ENCODE measurements around the gene HEATR3.

Gene HEATR3

GRCh38 chr16:50058091-50058771, 7.5 kb upstream of the HEATR3 start:
- DNase-seq (ENCODE audit: low read depth in 2 of 2): no peak

GRCh38 chr16:50059111-50059510, 6.7 kb upstream of the HEATR3 start:
- no peak for DNase-seq (ENCODE audit: low read depth in 2 of 2)

- DNase-seq (ENCODE audit: low read depth in 2 of 2): no peak
Measured at GRCh38 chr16:50059669-50060068, 6.1 kb upstream of the HEATR3 start.

- DNase-seq (ENCODE audit: low read depth in 2 of 2): no peak
Measured at GRCh38 chr16:50061326-50061725, 4.4 kb upstream of the HEATR3 start.

- DNase-seq (ENCODE audit: low read depth in 2 of 2): no peak
Measured at GRCh38 chr16:50065241-50065623, 538 bp upstream of the HEATR3 start.

GRCh38 chr16:50066482-50067289, 916 bp downstream of the HEATR3 start:
- DNase-seq (ENCODE audit: low read depth in 2 of 2): no peak

- no peak for DNase-seq (ENCODE audit: low read depth in 2 of 2)
Measured at GRCh38 chr16:50067290-50067853, 1.6 kb downstream of the HEATR3 start.

GRCh38 chr16:50068550-50068949, 2.8 kb downstream of the HEATR3 start:
- no peak for DNase-seq (ENCODE audit: low read depth in 2 of 2)

GRCh38 chr16:50069060-50069459, 3.3 kb downstream of the HEATR3 start:
- DNase-seq (ENCODE audit: low read depth in 2 of 2): no peak

- no peak for DNase-seq (ENCODE audit: low read depth in 2 of 2)
Measured at GRCh38 chr16:50071075-50071671, 5.4 kb downstream of the HEATR3 start.

GRCh38 chr16:50072730-50073129, 7.0 kb downstream of the HEATR3 start:
- DNase-seq (ENCODE audit: low read depth in 2 of 2): no peak

GRCh38 chr16:50079397-50080140, 13.8 kb downstream of the HEATR3 start:
- DNase-seq (ENCODE audit: low read depth in 2 of 2): no peak

- DNase-seq (ENCODE audit: low read depth in 2 of 2): no peak
Measured at GRCh38 chr16:50081428-50082018, 15.8 kb downstream of the HEATR3 start.

GRCh38 chr16:50083996-50084395, 18.2 kb downstream of the HEATR3 start:
- no peak for DNase-seq (ENCODE audit: low read depth in 2 of 2)

- no peak for DNase-seq (ENCODE audit: low read depth in 2 of 2)
Measured at GRCh38 chr16:50086176-50086575, 20.4 kb downstream of the HEATR3 start.

- DNase-seq (ENCODE audit: low read depth in 2 of 2): no peak
Measured at GRCh38 chr16:50088302-50088701, 22.5 kb downstream of the HEATR3 start.

GRCh38 chr16:50092891-50093290, 27.1 kb downstream of the HEATR3 start:
- no peak for DNase-seq (ENCODE audit: low read depth in 2 of 2)

- DNase-seq (ENCODE audit: low read depth in 2 of 2): no peak
Measured at GRCh38 chr16:50093607-50094539, 28.1 kb downstream of the HEATR3 start.

- no peak for DNase-seq (ENCODE audit: low read depth in 2 of 2)
Measured at GRCh38 chr16:50096791-50097190, 31.0 kb downstream of the HEATR3 start.

- DNase-seq (ENCODE audit: low read depth in 2 of 2): no peak
Measured at GRCh38 chr16:50099957-50100648, 34.3 kb downstream of the HEATR3 start.

Measured in stimulated activated CD8-positive, alpha-beta memory T cell treated with anti-CD3 and anti-CD28 coated beads, Interleukin-2, amount 100 ng/mL, for 48 hours (primary cell).